Measurements from ENCODE around the gene PIM3. TPM values are rescaled to one million over a fixed set of nuclear protein-coding genes. Genes with fewer than 3 reads are reported as not detected.

The PIM3 gene
- total and polyA plus RNA-seq, 10 of the 15 experiments (the other 5 are each of a cell fraction or from before 2014, with no cell fraction given) = 0.31 to 60.8 (median 12.4) TPM

DNA sequence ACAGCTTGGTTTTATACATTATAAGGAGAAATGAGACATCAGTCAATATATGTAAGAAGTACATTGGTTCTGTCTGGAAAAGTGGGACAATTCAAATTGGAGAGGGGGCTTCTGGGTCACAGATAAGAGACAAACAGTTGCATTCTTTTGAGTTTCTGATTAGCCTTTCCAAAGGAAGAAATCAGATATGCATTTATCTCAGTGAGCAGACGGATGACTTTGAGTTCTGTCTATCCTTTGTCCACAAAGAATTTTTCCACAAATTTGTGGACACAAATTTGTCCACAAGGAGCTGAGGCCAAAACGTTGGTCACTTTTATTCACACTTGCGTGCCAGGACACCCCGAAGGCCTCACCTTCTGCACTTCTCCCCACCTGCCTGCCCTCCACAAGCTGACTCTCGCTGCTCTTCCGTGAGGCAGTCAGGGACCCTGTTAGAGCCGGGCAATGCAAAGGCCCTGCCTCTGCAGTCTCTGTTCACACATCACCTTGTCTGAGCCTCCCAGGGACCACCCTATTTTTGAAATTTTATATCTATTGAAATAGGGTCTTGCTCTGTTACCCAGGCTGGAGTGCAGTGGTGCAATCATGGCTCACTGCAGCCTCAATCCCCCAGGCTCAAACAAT, 31.4 kb downstream of the PIM3 start:
- CTCF ChIA-PET = interaction anchor here (1.0 to 4.5 kb wide), 6 partner anchors 10 to 61 kb away, joined by 3 to 47 read pairs (median 10); no protein-coding TSS in a partner anchor
- H3K27me3 ChIP-seq (replicated peaks in 1 of 2; ENCODE audit: control insufficient read depth in 2 of 2, insufficient read depth in 2 of 2, low read length in 1 of 2) = no peaks in the 10 kb centered on the region; a peak in 1 of 4 replicates
- FAIRE-seq (no peak), ATAC-seq (no peak), DNase-seq (ENCODE audit: low read depth, low spot score) (no peak)
- H3K36me3 ChIP-seq (ENCODE audit: control insufficient read depth in 2 of 2, insufficient read depth in 2 of 2, low read length in 1 of 2) = no peaks in the 10 kb centered on the region
- SMC1A ChIA-PET (ENCODE audit: uncharacterized antibody, unreplicated experiment) = interaction anchor here (0.6 to 3.9 kb wide), 3 partner anchors 8 to 169 kb away, joined by 3 to 30 read pairs (median 4); no protein-coding TSS in a partner anchor
- H3K79me2 ChIP-seq (ENCODE audit: control insufficient read depth, insufficient read depth, low read length) = no peaks in the 10 kb centered on the region
- no peak overlapping the region for H3K4me2 ChIP-seq (ENCODE audit: control insufficient read depth, insufficient read depth)
- no peaks in the 10 kb centered on the region for H3K4me1 ChIP-seq (ENCODE audit: control insufficient read depth, insufficient read depth, low read length)
- in situ Hi-C loops (cut with MboI) = no loop called here
- H3K4me3 ChIP-seq = no peak overlapping the region
- RAD21 ChIA-PET (ENCODE audit: unreplicated experiment) = interaction anchor here (1.5 to 4.3 kb wide), 4 partner anchors 36 to 61 kb away, joined by 3 to 29 read pairs (median 20); no protein-coding TSS in a partner anchor
- H3K9me3 ChIP-seq (replicated peaks; ENCODE audit: control insufficient read depth, insufficient read depth, low read length) = no peaks in the 10 kb centered on the region; the same call in 2 of the 3 replicates
- no peaks in the 10 kb centered on the region for H4K20me1 ChIP-seq (ENCODE audit: control insufficient read depth, insufficient read depth)
- TF ChIP-seq YBX1 (IDR thresholded peaks at IDR 0.05) = no peak
- no peak for TF ChIP-seq ZNF622 (IDR thresholded peaks at IDR 0.05)
- TF ChIP-seq, protein P1, sequence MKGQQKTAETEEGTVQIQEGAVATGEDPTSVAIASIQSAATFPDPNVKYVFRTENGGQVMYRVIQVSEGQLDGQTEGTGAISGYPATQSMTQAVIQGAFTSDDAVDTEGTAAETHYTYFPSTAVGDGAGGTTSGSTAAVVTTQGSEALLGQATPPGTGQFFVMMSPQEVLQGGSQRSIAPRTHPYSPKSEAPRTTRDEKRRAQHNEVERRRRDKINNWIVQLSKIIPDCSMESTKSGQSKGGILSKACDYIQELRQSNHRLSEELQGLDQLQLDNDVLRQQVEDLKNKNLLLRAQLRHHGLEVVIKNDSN (IDR thresholded peaks at IDR 0.05; ENCODE audit: borderline replicate concordance, extremely low read length, insufficient read depth, low read depth, low read length) = no peak
- no peak for TF ChIP-seq ZSCAN29 (IDR thresholded peaks at IDR 0.05)
- no peak for TF ChIP-seq TCF7 (IDR thresholded peaks at IDR 0.05; ENCODE audit: borderline replicate concordance)
- H3K27ac ChIP-seq (ENCODE audit: control insufficient read depth, insufficient read depth) = no peak overlapping the region
- WGBS (ENCODE audit: insufficient coverage, insufficient replicate concordance, low lambda C conversion rate, missing lambda C conversion rate) = 56% methylated on average over 7 of the region's 7 CpGs
- no peak overlapping the region for H3K9ac ChIP-seq (ENCODE audit: control insufficient read depth, insufficient read depth, low read length)
- intact Hi-C loops (cut with micrococcal nuclease; ENCODE audit: unreplicated experiment) = no loop called here
- BruUV-seq (replicated peaks) = no TSS peak
- H2AFZ ChIP-seq (ENCODE audit: control insufficient read depth, low read depth, low read length) = no peak overlapping the region
- POLR2A ChIA-PET = interaction anchor here (1.2 kb wide), 1 partner anchor 25 kb away, joined by 3 read pairs; no protein-coding TSS in a partner anchor
